Measurements from ENCODE around the gene SNAPC4.
"Not testable (repeated sequence)": the region's sequence is repeated elsewhere in the genome, so short reads cannot be mapped to it uniquely, and the experiment has no call there.

The SNAPC4 gene

GRCh38 chr9:136432591-136432990, 32.6 kb upstream of the SNAPC4 start:
- DNase-seq (ENCODE audit: low read depth in 2 of 2), result no peak

GRCh38 chr9:136431782-136432350, 31.9 kb upstream of the SNAPC4 start:
- no peak for DNase-seq (ENCODE audit: low read depth in 2 of 2)

- DNase-seq (ENCODE audit: low read depth in 2 of 2), result no peak
Observed at GRCh38 chr9:136430588-136431234, 30.7 kb upstream of the SNAPC4 start.

- DNase-seq (ENCODE audit: low read depth in 2 of 2), result no peak
Observed at GRCh38 chr9:136429683-136430491, 29.9 kb upstream of the SNAPC4 start.

- DNase-seq (ENCODE audit: low read depth in 2 of 2), result no peak
Observed at GRCh38 chr9:136429075-136429628, 29.2 kb upstream of the SNAPC4 start.

GRCh38 chr9:136426787-136427186, 26.8 kb upstream of the SNAPC4 start:
- DNase-seq (ENCODE audit: low read depth in 2 of 2), result no peak

GRCh38 chr9:136425367-136425766, 25.4 kb upstream of the SNAPC4 start:
- DNase-seq (ENCODE audit: low read depth in 2 of 2), result not testable (repeated sequence)

- DNase-seq (ENCODE audit: low read depth in 2 of 2), result no peak
Observed at GRCh38 chr9:136424750-136425362, 24.9 kb upstream of the SNAPC4 start.

- no peak for DNase-seq (ENCODE audit: low read depth in 2 of 2)
Observed at GRCh38 chr9:136423432-136424146, 23.6 kb upstream of the SNAPC4 start.

- DNase-seq (ENCODE audit: low read depth in 2 of 2), result no peak
Observed at GRCh38 chr9:136422876-136423275, 22.9 kb upstream of the SNAPC4 start.

GRCh38 chr9:136421791-136422190, 21.8 kb upstream of the SNAPC4 start:
- DNase-seq (ENCODE audit: low read depth in 2 of 2), result no peak

GRCh38 chr9:136419092-136419420, 19.1 kb upstream of the SNAPC4 start:
- no peak for DNase-seq (ENCODE audit: low read depth in 2 of 2)

GRCh38 chr9:136418182-136419091, 18.5 kb upstream of the SNAPC4 start:
- DNase-seq (ENCODE audit: low read depth in 2 of 2), result no peak

GRCh38 chr9:136416914-136417313, 16.9 kb upstream of the SNAPC4 start:
- no peak for DNase-seq (ENCODE audit: low read depth in 2 of 2)

GRCh38 chr9:136416427-136416826, 16.5 kb upstream of the SNAPC4 start:
- DNase-seq (ENCODE audit: low read depth in 2 of 2), result no peak

GRCh38 chr9:136412962-136413361, 13.0 kb upstream of the SNAPC4 start:
- no peak for DNase-seq (ENCODE audit: low read depth in 2 of 2)

GRCh38 chr9:136411378-136411777, 11.4 kb upstream of the SNAPC4 start:
- no peak for DNase-seq (ENCODE audit: low read depth in 2 of 2)

GRCh38 chr9:136410500-136411287, 10.7 kb upstream of the SNAPC4 start, which contains the start of the genes ENTR1 and PMPCA:
Gene ENTR1 (minus strand): TSS chr9:136410614. CDS start chr9:136410397, 217 bp downstream.
Gene PMPCA (plus strand): TSS chr9:136410658. CDS start chr9:136410669, 11 bp downstream.
- peak; percentile 94 for DNase-seq (ENCODE audit: low read depth in 2 of 2)

Data from stimulated activated CD8-positive, alpha-beta memory T cell treated with anti-CD3 and anti-CD28 coated beads, Interleukin-7, amount 100 ng/mL, for 4 hours (primary cell).